Calu3 (cell line): ENCODE measurements around the gene DMAP1. TPM values are rescaled to one million over a fixed set of nuclear protein-coding genes. Genes with fewer than 3 reads are reported as not detected.

Experiments
- BruUV-seq: library from RNA; stranded (reverse); fragments of 400-500 nt; replicated peaks from 2 replicates; lab custom pipeline; 2021; lab: Mats Ljungman, UMichigan
- CTCF ChIA-PET: fragments of 300-600 bp; sonication (Branson Sonifier 250); formaldehyde crosslinking; loops from one replicate; lab custom pipeline; 2022; ENCODE audit warnings: antibody characterized with exemption; lab: Charles Lee
- DNase-seq: peaks from one replicate; pipeline ENCODE4 v3.0.0; 2022
- H3K27ac Mint-ChIP-seq: one replicate; pipeline ENCODE4 v1.8.0; 2022; ENCODE audit warnings: mixed read lengths; ENCODE audit not compliant: unreplicated experiment
- H3K27me3 Mint-ChIP-seq: one replicate; pipeline ENCODE4 v1.8.0; 2022; ENCODE audit warnings: mixed read lengths; ENCODE audit not compliant: unreplicated experiment
- H3K36me3 Mint-ChIP-seq: one replicate; pipeline ENCODE4 v1.8.0; 2022; ENCODE audit warnings: mild to moderate bottlenecking, moderate library complexity, mixed read lengths; ENCODE audit not compliant: insufficient read depth, unreplicated experiment
- H3K4me1 Mint-ChIP-seq: one replicate; pipeline ENCODE4 v1.8.0; 2022; ENCODE audit warnings: mild to moderate bottlenecking, low read depth, mixed read lengths; ENCODE audit not compliant: unreplicated experiment
- H3K4me3 Mint-ChIP-seq: one replicate; pipeline ENCODE4 v1.8.0; 2022; ENCODE audit warnings: mild to moderate bottlenecking, low read depth, moderate library complexity, mixed read lengths; ENCODE audit not compliant: unreplicated experiment
- H3K9me3 Mint-ChIP-seq: one replicate; pipeline ENCODE4 v1.8.0; 2022; ENCODE audit warnings: low read depth, mixed read lengths; ENCODE audit not compliant: unreplicated experiment
- intact Hi-C: fragments of 100-400 bp; cut with micrococcal nuclease; formaldehyde crosslinking; loops from one replicate; pipeline ENCODE4 v1.10.0; 2022; ENCODE audit not compliant: unreplicated experiment
- total RNA-seq: library from RNA; stranded (reverse); gene quantifications from 2 replicates; pipeline ENCODE4 v1.2.3, GENCODE V29; 2022
- TF ChIP-seq, protein P1 (sequence below): fragments of 200-600 bp; IDR thresholded peaks from one replicate; pipeline ENCODE4 v1.8.0; 2022; ENCODE audit warnings: antibody characterized with exemption; ENCODE audit not compliant: unreplicated experiment

Gene DMAP1
- total RNA-seq, 1 experiment from 2014 or later = 42.9 TPM

DNA sequence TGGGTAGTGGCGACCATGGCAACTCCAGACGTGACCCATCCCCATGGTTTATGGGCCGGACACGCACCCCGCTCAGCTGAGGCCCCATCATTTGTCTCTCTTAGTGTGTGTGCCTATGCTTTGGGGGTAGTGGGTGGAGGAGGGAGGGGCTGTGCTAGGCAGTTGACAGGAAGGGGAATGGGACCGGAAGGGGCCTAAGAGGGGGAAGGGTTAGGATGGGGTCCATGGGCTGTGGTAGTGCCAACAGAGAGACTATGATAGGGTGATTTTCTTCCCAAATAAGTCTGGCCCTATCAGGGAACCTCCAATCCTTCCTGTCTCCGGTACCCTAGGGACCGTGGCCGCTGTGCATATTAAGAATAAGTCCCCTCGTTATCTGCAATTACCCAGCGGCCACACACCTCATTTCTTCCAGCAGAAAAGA, 9.9 kb downstream of the DMAP1 start:
- H3K27ac Mint-ChIP-seq = no peak overlapping the region
- BruUV-seq = no TSS peak
- CTCF ChIA-PET = no interaction called here
- intact Hi-C loops = no loop called here
- TF ChIP-seq, protein P1, sequence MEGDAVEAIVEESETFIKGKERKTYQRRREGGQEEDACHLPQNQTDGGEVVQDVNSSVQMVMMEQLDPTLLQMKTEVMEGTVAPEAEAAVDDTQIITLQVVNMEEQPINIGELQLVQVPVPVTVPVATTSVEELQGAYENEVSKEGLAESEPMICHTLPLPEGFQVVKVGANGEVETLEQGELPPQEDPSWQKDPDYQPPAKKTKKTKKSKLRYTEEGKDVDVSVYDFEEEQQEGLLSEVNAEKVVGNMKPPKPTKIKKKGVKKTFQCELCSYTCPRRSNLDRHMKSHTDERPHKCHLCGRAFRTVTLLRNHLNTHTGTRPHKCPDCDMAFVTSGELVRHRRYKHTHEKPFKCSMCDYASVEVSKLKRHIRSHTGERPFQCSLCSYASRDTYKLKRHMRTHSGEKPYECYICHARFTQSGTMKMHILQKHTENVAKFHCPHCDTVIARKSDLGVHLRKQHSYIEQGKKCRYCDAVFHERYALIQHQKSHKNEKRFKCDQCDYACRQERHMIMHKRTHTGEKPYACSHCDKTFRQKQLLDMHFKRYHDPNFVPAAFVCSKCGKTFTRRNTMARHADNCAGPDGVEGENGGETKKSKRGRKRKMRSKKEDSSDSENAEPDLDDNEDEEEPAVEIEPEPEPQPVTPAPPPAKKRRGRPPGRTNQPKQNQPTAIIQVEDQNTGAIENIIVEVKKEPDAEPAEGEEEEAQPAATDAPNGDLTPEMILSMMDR = no peak
- H3K4me1 Mint-ChIP-seq = no peaks in the 10 kb centered on the region
- peaks cover 25% of the 10 kb centered on the region for H3K36me3 Mint-ChIP-seq
- no peak overlapping the region for H3K4me3 Mint-ChIP-seq
- no peaks in the 10 kb centered on the region for H3K9me3 Mint-ChIP-seq
- H3K27me3 Mint-ChIP-seq = no peaks in the 10 kb centered on the region
- no peak for DNase-seq

DNA sequence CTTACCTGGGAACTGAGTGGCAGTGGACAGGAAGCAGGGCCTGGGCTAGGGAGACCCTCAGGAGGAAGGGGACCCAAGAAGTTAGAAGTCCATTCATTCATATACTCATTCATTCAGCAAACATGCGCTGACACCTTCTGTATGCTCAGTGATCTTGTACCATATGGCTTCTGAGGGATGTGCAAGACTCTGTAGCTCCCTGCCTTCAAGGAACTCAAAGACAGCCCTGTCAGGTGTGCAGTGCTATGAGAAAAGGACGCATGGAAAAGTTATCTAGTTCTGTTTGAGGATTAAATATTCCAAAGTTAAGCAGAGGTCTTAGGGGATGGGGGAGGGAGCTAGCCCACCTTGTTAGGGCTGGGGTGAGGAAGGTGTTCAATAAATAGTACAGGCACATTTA, 12.5 kb downstream of the DMAP1 start:
- H3K36me3 Mint-ChIP-seq = peaks cover 16% of the 10 kb centered on the region
- H3K27ac Mint-ChIP-seq = no peak overlapping the region
- no peak overlapping the region for H3K4me3 Mint-ChIP-seq
- H3K27me3 Mint-ChIP-seq = no peaks in the 10 kb centered on the region
- intact Hi-C loops = no loop called here
- no peaks in the 10 kb centered on the region for H3K4me1 Mint-ChIP-seq
- H3K9me3 Mint-ChIP-seq = no peaks in the 10 kb centered on the region
- CTCF ChIA-PET = no interaction called here
- no peak for DNase-seq
- TF ChIP-seq, protein P1 = no peak
- no TSS peak for BruUV-seq

DNA sequence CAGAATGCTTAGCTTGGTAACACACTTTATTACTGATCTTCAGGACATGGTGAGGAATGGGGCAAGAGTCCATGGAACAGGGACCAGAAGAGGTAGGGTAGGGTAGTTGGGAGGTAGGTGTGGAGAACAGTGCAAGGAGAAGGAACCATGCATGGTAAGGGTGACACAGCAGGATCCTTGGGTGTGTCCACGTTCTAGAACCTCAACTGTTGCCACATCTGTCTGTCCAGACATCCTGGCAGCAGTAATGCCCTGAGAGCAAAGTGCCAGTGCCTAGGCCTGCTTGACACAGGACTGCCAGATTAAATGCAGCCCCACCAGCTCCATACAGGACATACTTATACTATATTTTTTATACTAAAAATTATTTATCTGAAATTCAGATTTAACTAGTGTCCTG, 13.9 kb downstream of the DMAP1 start:
- H3K4me1 Mint-ChIP-seq = no peaks in the 10 kb centered on the region
- no peak overlapping the region for H3K4me3 Mint-ChIP-seq
- TF ChIP-seq, protein P1 = no peak
- H3K9me3 Mint-ChIP-seq = no peaks in the 10 kb centered on the region
- intact Hi-C loops = no loop called here
- DNase-seq = no peak
- CTCF ChIA-PET = no interaction called here
- H3K27ac Mint-ChIP-seq = no peak overlapping the region
- peaks cover 7% of the 10 kb centered on the region for H3K36me3 Mint-ChIP-seq
- H3K27me3 Mint-ChIP-seq = no peaks in the 10 kb centered on the region
- BruUV-seq = no TSS peak

DNA sequence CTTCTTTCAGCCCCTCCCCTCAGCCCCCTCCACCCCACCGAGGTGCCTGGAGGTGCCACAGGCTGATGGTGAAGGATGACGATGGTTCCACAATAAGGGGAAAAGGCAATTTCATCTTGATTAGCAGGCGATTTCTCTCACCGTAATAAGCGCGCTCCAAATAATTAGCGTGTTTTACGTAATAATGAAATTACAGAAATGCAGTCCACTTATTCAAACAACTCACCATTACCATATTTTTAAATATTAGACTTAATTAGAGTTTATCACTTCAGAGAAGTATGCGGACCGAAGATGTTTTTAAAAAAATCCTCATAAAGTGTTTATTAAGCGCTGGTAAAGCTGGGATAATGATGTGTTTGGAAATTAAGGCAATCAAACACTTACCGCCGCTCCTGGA, 14.9 kb downstream of the DMAP1 start:
- BruUV-seq = no TSS peak
- DNase-seq = no peak
- CTCF ChIA-PET = interaction anchor here (0.5 to 0.6 kb wide), 2 partner anchors 12 to 109 kb away, joined by 3 to 4 read pairs; no protein-coding TSS in a partner anchor
- Mint-ChIP-seq H3K36me3 (no peaks in the 10 kb centered on the region), H3K27ac (no peak overlapping the region), H3K4me1 (no peaks in the 10 kb centered on the region), H3K4me3 (no peak overlapping the region), H3K27me3 (no peaks in the 10 kb centered on the region), H3K9me3 (no peaks in the 10 kb centered on the region)
- intact Hi-C loops = no loop called here
- TF ChIP-seq, protein P1 = no peak
